Tibial nerve (tissue), 4 donors: Measurements from ENCODE around the gene CCDC9B.

Experiments used
- CTCF ChIP-seq, 5 experiments: fragments of 200-600 bp in 3 of 5; fragments of 450-650 bp in 2 of 5; sonication (generic) in 3 of 5; IDR thresholded peaks; one replicate each; pipeline ENCODE4 v1.5.1; 2016 to 2019; ENCODE audit warnings: antibody characterized with exemption in 5 of 5, mild to moderate bottlenecking in 3 of 5, moderate library complexity in 2 of 5
- EP300 ChIP-seq, 2 donors: sonication (generic); formaldehyde crosslinking; IDR thresholded peaks; one replicate each; pipeline ENCODE4 v1.6.1; 2017; ENCODE audit warnings: antibody characterized with exemption in 2 of 2, mild to moderate bottlenecking in 1 of 2
- POLR2A ChIP-seq, 2 donors: fragments of 450-650 bp; IDR thresholded peaks; one replicate each; pipeline ENCODE4 v1.6.1; 2017; ENCODE audit warnings: antibody characterized with exemption in 2 of 2, mild to moderate bottlenecking in 2 of 2, moderate library complexity in 2 of 2

GRCh38 chr15:40289140-40289775 is 51.5 kb downstream of the CCDC9B start:
- TF ChIP-seq CTCF (IDR thresholded peaks at IDR 0.05), result no peak
- TF ChIP-seq POLR2A (IDR thresholded peaks at IDR 0.05), result no peak
- no peak for TF ChIP-seq EP300 (IDR thresholded peaks at IDR 0.05)
